ENCODE data around the gene TDRD1. TPM values are rescaled to one million over a fixed set of nuclear protein-coding genes. Genes with fewer than 3 reads are reported as not detected.

Gene TDRD1
- total RNA-seq, 1 experiment from 2014 or later = 0.14 TPM

GRCh38 chr10:114256008-114256765 is 77.0 kb downstream of the TDRD1 start:
- Mint-ChIP-seq H3K27me3 (ENCODE audit: insufficient read depth, unreplicated experiment) (no peaks in the 10 kb centered on the region), H3K9me3 (ENCODE audit: unreplicated experiment) (peaks cover 9% of the 10 kb centered on the region), H3K4me1 (ENCODE audit: low read depth, unreplicated experiment) (peaks cover 15% of the 10 kb centered on the region), H3K4me3 (ENCODE audit: unreplicated experiment) (no peak overlapping the region), H3K27ac (ENCODE audit: unreplicated experiment) (no peak overlapping the region), H3K36me3 (ENCODE audit: insufficient read depth, unreplicated experiment) (peaks cover 26% of the 10 kb centered on the region)
- peaks cover 3% of the 10 kb centered on the region; the same call in 1 of the 2 replicates for H3K9me3 ChIP-seq
- POLR2A ChIA-PET = no interaction called here
- H3K4me3 ChIP-seq (ENCODE audit: low read depth, low read length) = no peak overlapping the region
- no peak for DNase-seq
- no TSS peak for BruUV-seq (replicated peaks)
- CTCF ChIA-PET = no interaction called here
- peaks cover 4% of the 10 kb centered on the region; the same call in 1 of the 2 replicates for H3K4me1 ChIP-seq
- H3K36me3 ChIP-seq (ENCODE audit: control insufficient read depth, insufficient read depth, low read length) = no peaks in the 10 kb centered on the region
- no peaks in the 10 kb centered on the region for H3K27me3 ChIP-seq (replicated peaks; ENCODE audit: control insufficient read depth, insufficient read depth, low read length)
- intact Hi-C loops (cut with micrococcal nuclease; ENCODE audit: unreplicated experiment) = no loop called here
- TF ChIP-seq CTCF (IDR thresholded peaks at IDR 0.05; ENCODE audit: insufficient read depth in 1 of 2, low read depth in 1 of 2, low read length in 1 of 2, severe bottlenecking in 1 of 2, unreplicated experiment in 1 of 2) = no peak

GRCh38 chr10:114256822-114257221 is 77.7 kb downstream of the TDRD1 start:
- Mint-ChIP-seq H3K4me3 (ENCODE audit: unreplicated experiment) (no peak overlapping the region), H3K9me3 (ENCODE audit: unreplicated experiment) (peaks cover 9% of the 10 kb centered on the region), H3K27me3 (ENCODE audit: insufficient read depth, unreplicated experiment) (no peaks in the 10 kb centered on the region), H3K27ac (ENCODE audit: unreplicated experiment) (no peak overlapping the region), H3K36me3 (ENCODE audit: insufficient read depth, unreplicated experiment) (peaks cover 25% of the 10 kb centered on the region), H3K4me1 (ENCODE audit: low read depth, unreplicated experiment) (peaks cover 15% of the 10 kb centered on the region)
- Histone ChIP-seq H3K4me1 (peaks cover 4% of the 10 kb centered on the region; the same call in 1 of the 2 replicates), H3K4me3 (ENCODE audit: low read depth, low read length) (no peak overlapping the region), H3K27me3 (replicated peaks; ENCODE audit: control insufficient read depth, insufficient read depth, low read length) (no peaks in the 10 kb centered on the region), H3K9me3 (peaks cover 3% of the 10 kb centered on the region; the same call in 1 of the 2 replicates), H3K36me3 (ENCODE audit: control insufficient read depth, insufficient read depth, low read length) (no peaks in the 10 kb centered on the region)
- TF ChIP-seq CTCF (IDR thresholded peaks at IDR 0.05; ENCODE audit: insufficient read depth in 1 of 2, low read depth in 1 of 2, low read length in 1 of 2, severe bottlenecking in 1 of 2, unreplicated experiment in 1 of 2) = no peak
- BruUV-seq (replicated peaks) = no TSS peak
- no peak for DNase-seq
- intact Hi-C loops (cut with micrococcal nuclease; ENCODE audit: unreplicated experiment) = no loop called here
- CTCF ChIA-PET = no interaction called here
- POLR2A ChIA-PET = no interaction called here

GRCh38 chr10:114257498-114257897 is 78.3 kb downstream of the TDRD1 start:
- H3K4me3 ChIP-seq (ENCODE audit: low read depth, low read length) = no peak overlapping the region
- POLR2A ChIA-PET = no interaction called here
- H3K36me3 Mint-ChIP-seq (ENCODE audit: insufficient read depth, unreplicated experiment) = peaks cover 19% of the 10 kb centered on the region
- no peak overlapping the region for H3K27ac Mint-ChIP-seq (ENCODE audit: unreplicated experiment)
- no peaks in the 10 kb centered on the region for H3K27me3 ChIP-seq (replicated peaks; ENCODE audit: control insufficient read depth, insufficient read depth, low read length)
- H3K27me3 Mint-ChIP-seq (ENCODE audit: insufficient read depth, unreplicated experiment) = no peaks in the 10 kb centered on the region
- peaks cover 3% of the 10 kb centered on the region; the same call in 1 of the 2 replicates for H3K9me3 ChIP-seq
- intact Hi-C loops (cut with micrococcal nuclease; ENCODE audit: unreplicated experiment) = no loop called here
- TF ChIP-seq CTCF (IDR thresholded peaks at IDR 0.05; ENCODE audit: insufficient read depth in 1 of 2, low read depth in 1 of 2, low read length in 1 of 2, severe bottlenecking in 1 of 2, unreplicated experiment in 1 of 2) = no peak
- H3K4me3 Mint-ChIP-seq (ENCODE audit: unreplicated experiment) = no peak overlapping the region
- H3K4me1 Mint-ChIP-seq (ENCODE audit: low read depth, unreplicated experiment) = peaks cover 15% of the 10 kb centered on the region
- H3K9me3 Mint-ChIP-seq (ENCODE audit: unreplicated experiment) = peaks cover 9% of the 10 kb centered on the region
- BruUV-seq (replicated peaks) = no TSS peak
- no peak for DNase-seq
- CTCF ChIA-PET = no interaction called here
- H3K4me1 ChIP-seq = peaks cover 4% of the 10 kb centered on the region; the same call in 1 of the 2 replicates
- no peaks in the 10 kb centered on the region for H3K36me3 ChIP-seq (ENCODE audit: control insufficient read depth, insufficient read depth, low read length)
